Adrenal gland (tissue), 12 donors: ENCODE data around the gene TMEM130. TPM values are rescaled to one million over a fixed set of nuclear protein-coding genes. Genes with fewer than 3 reads are reported as not detected.

Experiments used
- DNase-seq, 7 donors: peaks; one replicate each; pipeline ENCODE4 v3.0.0-alpha.2; 2019 to 2020
- H3K27ac ChIP-seq, 5 donors: fragments of 200-600 bp; sonication (generic) in 4 of 5; 1 replicate in 3 of 5; 2 replicates in 2 of 5; pipeline versions ENCODE4 v1.5.1 to v1.8.0; 2016 to 2020; ENCODE audit warnings: mild to moderate bottlenecking in 1 of 5
- H3K27me3 ChIP-seq: fragments of 200-600 bp; 2 replicates; pipeline ENCODE4 v1.8.0; 2021
- H3K36me3 ChIP-seq, 2 donors: fragments of 200-600 bp; replicated peaks in 1 of 2; 1 replicate in 1 of 2; 2 replicates in 1 of 2; pipeline versions ENCODE4 v1.5.1 to v1.8.0; 2018 to 2022
- H3K4me1 ChIP-seq, 2 donors: fragments of 200-600 bp; replicated peaks in 1 of 2; 1 replicate in 1 of 2; 2 replicates in 1 of 2; pipeline versions ENCODE4 v1.5.1 to v1.8.0; 2018 to 2021
- H3K4me3 ChIP-seq, 4 donors: fragments of 200-600 bp; sonication (generic) in 3 of 4; one replicate each; pipeline ENCODE4 v1.5.1; 2016 to 2018
- H3K9me3 ChIP-seq, 3 donors: fragments of 200-600 bp; sonication (generic) in 1 of 3; replicated peaks in 1 of 3; 1 replicate in 2 of 3; 2 replicates in 1 of 3; pipeline versions ENCODE4 v1.5.1 to v1.8.0; 2016 to 2021
- CTCF ChIP-seq, 6 experiments: fragments of 450-650 bp in 4 of 6; fragments of 200-600 bp in 2 of 6; sonication (generic) in 1 of 6; IDR thresholded peaks; 1 replicate in 5 of 6; 2 replicates in 1 of 6; pipeline versions ENCODE4 v1.5.1 to v1.8.0; 2016 to 2021; ENCODE audit warnings: antibody characterized with exemption in 6 of 6, mild to moderate bottlenecking in 2 of 6, moderate library complexity in 1 of 6
- POLR2A ChIP-seq, 2 donors: fragments of 450-650 bp; IDR thresholded peaks; one replicate each; pipeline ENCODE4 v1.6.1; 2017; ENCODE audit warnings: antibody characterized with exemption in 2 of 2, mild to moderate bottlenecking in 2 of 2, moderate library complexity in 1 of 2
- WGBS, 4 donors: extraction: QIAGEN DNeasy Blood & Tissue Kit in 2 of 4; methylation state at CpG; one replicate each; pipeline versions ENCODE4 v1.1.5 to v1.1.7; 2013 to 2017; 5-methylcytosine and 5-hydroxymethylcytosine counted together
- intact Hi-C, 2 donors: fragments of 100-400 bp; cut with DNase I; formaldehyde crosslinking; loops; one replicate each; pipeline versions ENCODE4 v1.14.1 to v1.15.0; 2022 to 2023
- polyA plus RNA-seq, 3 donors: library from polyadenylated mRNA; stranded (reverse); fragments of 200-250 nt in 2 of 3; fragments of 350-450 nt in 1 of 3; fragmentation: Illumina TruSeq in 1 of 3; extraction: RNeasy Lipid Tissue Mini Kit (QIAGEN cat#74804) in 1 of 3; gene quantifications; one replicate each; pipeline ENCODE4 v1.2.3, GENCODE V29; 2013 to 2014
- total RNA-seq, 9 donors: library from RNA; depleted of rRNA in 4 of 9; stranded (reverse); fragments of >200 nt in 4 of 9; fragments of 120-200 nt in 1 of 9; fragmentation: NEBNext Ultra II Directional in 1 of 9; extraction: Animal tissue kit (Norgen Biotek cat#: 25700) in 1 of 9; gene quantifications; one replicate each; pipeline versions ENCODE4 v1.1.0 to v1.2.4, GENCODE V29; 2013 to 2023
- donor health status: healthy with polysubstance abuse.
- donor health status: Bipolar disorder and iron deficiency.
- donor health status: DM: yes; HTN: yes; CAD: no.
- donor health status: DM: no; HTN: no; CAD: no.
- donor health status: DM: no; HTN: no; CAD: no.
- donor health status: DM: yes; HTN: yes; CAD: no.

The TMEM130 gene
- total and polyA plus RNA-seq, 12 donors: 0.65 to 38.5 (median 12.2) TPM; not detected in 2

DNA sequence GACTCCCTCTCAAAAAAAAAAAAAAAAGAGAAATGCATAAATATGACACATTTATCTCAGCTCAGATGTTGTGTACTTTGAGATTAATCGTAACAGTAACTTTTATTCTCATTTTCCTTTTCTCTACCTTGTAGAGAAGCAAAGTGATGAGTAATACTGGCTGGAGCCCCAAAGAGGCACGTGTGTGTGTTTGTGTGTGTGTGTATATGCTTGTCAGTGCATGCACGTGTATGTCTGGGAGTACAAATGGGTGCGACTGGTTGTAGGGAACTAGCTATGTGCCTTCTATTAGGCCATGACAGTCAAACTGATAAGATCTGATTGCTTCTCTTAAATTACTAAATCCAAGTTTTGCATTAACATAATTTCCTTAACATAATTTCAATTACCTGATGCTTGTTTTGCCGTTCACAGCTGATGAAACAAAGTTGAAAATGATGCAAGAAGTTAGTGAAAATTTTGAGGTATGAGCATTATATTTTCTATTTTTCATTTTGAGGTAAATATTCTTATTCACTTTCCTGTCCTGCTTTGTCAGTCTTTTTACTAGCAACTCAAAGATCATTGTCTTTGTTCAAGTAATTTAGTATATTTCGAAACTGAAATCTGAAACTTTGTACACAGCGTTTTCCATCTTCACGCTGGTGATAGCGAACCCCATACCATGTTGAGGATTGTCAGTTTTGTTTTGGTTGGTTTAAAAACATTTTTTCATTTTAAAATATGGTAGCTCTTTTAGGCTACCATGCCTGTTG is 11.9 kb upstream of the TMEM130 start:
- Histone ChIP-seq H3K36me3 (peaks cover 0 to 40% of the 10 kb centered on the region in 2 donors), H3K27me3 (no peaks in the 10 kb centered on the region), H3K4me1 (peaks cover 10 to 23% of the 10 kb centered on the region in 2 donors), H3K27ac (no peak overlapping the region), H3K4me3 (no peak overlapping the region), H3K9me3 (no peaks in the 10 kb centered on the region)
- TF ChIP-seq CTCF (IDR thresholded peaks at IDR 0.05): no peak
- DNase-seq: peak in 1 of 7 donors; percentile 31
- intact Hi-C loops: no loop called here
- 83 to 84% (median 83%) methylated on average over 9 of the region's 9 CpGs for WGBS, 4 donors

GRCh38 chr7:98880485-98880884 is 10.7 kb upstream of the TMEM130 start:
- no peaks in the 10 kb centered on the region for H3K9me3 ChIP-seq
- H3K36me3 ChIP-seq: peaks cover 0 to 38% of the 10 kb centered on the region in 2 donors
- intact Hi-C loops: no loop called here
- 93 to 96% (median 95%) methylated on average over 8 of the region's 8 CpGs for WGBS, 4 donors
- no peak for DNase-seq
- no peaks in the 10 kb centered on the region for H3K27me3 ChIP-seq
- TF ChIP-seq POLR2A (IDR thresholded peaks at IDR 0.05): no peak
- TF ChIP-seq CTCF (IDR thresholded peaks at IDR 0.05): no peak
- no peak overlapping the region for H3K27ac ChIP-seq
- peaks cover 10 to 22% of the 10 kb centered on the region in 2 donors for H3K4me1 ChIP-seq
- H3K4me3 ChIP-seq: no peak overlapping the region

DNA sequence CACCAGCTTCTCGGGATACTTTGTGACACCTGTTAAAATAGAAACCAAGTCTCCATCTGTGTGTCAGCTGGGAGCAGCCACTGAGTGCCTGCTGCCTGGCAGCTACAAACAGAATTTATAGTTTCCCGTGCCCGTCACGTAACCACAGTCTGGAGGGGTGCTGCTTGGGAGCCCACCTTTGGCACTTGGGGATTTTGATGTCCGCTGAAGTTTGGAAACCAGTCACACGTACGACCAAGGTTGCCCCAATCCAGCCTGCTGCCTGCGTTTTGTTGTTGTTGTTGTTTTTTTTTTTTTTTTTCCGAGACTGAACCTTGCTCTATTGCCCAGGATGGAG is 10.1 kb upstream of the TMEM130 start:
- TF ChIP-seq CTCF (IDR thresholded peaks at IDR 0.05): no peak
- TF ChIP-seq POLR2A (IDR thresholded peaks at IDR 0.05): no peak
- H3K27ac ChIP-seq: peak overlapping the region in 2 of 5 donors; percentile 27 to 99

DNA sequence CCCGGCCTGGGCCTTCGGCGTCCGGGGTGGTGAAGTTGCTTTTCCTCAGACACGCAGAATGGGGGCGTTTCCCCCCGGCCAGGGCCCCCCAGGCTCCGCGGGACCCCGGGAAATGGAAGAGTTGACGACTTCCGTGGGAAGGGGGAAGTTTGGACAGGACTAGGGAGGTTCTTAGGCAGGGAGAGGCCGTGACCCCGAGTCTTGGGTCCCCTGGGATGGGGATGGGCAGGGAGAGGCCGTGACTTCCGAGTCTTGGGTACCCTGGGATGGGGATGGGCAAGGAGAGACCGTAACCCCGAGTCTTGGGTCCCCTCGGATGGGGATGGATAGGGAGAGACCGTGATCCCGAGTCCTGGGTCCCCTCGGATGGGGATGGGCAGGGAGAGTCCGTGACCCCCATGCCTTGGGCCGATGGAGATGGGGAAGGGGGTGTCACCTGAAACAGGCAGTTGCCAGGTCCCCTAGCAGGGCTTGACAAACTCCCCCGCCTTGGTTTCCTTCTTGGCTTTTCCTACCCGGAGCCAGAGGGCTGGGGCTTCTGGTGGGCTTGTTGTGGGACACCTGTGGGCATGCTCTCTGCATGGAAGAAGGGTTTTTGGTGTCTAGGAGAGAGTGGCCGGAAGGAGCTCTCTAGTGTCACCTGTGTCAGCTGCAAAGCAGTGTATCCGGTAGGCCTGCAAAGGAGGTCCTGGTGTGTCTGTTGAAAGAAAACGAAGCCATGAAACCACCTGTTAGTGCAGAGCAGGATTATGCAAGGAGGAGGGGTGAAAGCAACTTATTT is 9.6 kb upstream of the TMEM130 start:
- Histone ChIP-seq H3K27me3 (no peaks in the 10 kb centered on the region), H3K27ac (peak overlapping the region in 4 of 5 donors; percentile 87 to 99 (median 90)), H3K9me3 (no peaks in the 10 kb centered on the region), H3K4me1 (peaks cover 10 to 16% of the 10 kb centered on the region in 2 donors), H3K4me3 (peak overlapping the region; percentile 83 to 100 (median 92)), H3K36me3 (peaks cover 0 to 33% of the 10 kb centered on the region in 2 donors)
- TF ChIP-seq POLR2A (IDR thresholded peaks at IDR 0.05) (no peak), CTCF (IDR thresholded peaks at IDR 0.05) (peak in 2 of 6 experiments; percentile 34 to 36)
- intact Hi-C loops: no loop called here
- WGBS, 4 donors: 1 to 5% (median 1%) methylated on average over 14 to 29 of the region's 29 CpGs
- peak in 5 of 7 donors; percentile 35 to 59 (median 46) for DNase-seq

More for the DNA sequence above, 10.1 kb upstream of the TMEM130 start:
- Histone ChIP-seq H3K27me3 (no peaks in the 10 kb centered on the region), H3K4me3 (peak overlapping the region in 2 of 4 donors; percentile 86 to 100), H3K9me3 (no peaks in the 10 kb centered on the region), H3K36me3 (peaks cover 0 to 38% of the 10 kb centered on the region in 2 donors), H3K4me1 (peaks cover 10 to 16% of the 10 kb centered on the region in 2 donors)
- intact Hi-C loops: no loop called here
- WGBS, 4 donors: 19 to 45% (median 39%) methylated on average over 6 to 9 of the region's 9 CpGs
- DNase-seq: no peak
